LNCaP clone FGC (cell line): Measurements from ENCODE around the gene DDA1.
"Not testable (repeated sequence)": the region's sequence is repeated elsewhere in the genome, so short reads cannot be mapped to it uniquely, and the experiment has no call there.

Experiments
- DNase-seq: peaks from one replicate; pipeline ENCODE4 v3.0.0-alpha.2; 2011; ENCODE audit warnings: low read depth
- H3K4me3 ChIP-seq: 2 replicates; pipeline ENCODE4 v1.5.1; 2011; ENCODE audit warnings: mild to moderate bottlenecking, low read depth, low read length, control low read depth
- TF ChIP-seq, protein P1 (sequence below): IDR thresholded peaks from 2 replicates; pipeline ENCODE4 v1.5.1; 2012; ENCODE audit warnings: mild to moderate bottlenecking; ENCODE audit not compliant: control insufficient read depth, insufficient read depth; ENCODE audit errors: extremely low read depth

The DDA1 gene

DNA sequence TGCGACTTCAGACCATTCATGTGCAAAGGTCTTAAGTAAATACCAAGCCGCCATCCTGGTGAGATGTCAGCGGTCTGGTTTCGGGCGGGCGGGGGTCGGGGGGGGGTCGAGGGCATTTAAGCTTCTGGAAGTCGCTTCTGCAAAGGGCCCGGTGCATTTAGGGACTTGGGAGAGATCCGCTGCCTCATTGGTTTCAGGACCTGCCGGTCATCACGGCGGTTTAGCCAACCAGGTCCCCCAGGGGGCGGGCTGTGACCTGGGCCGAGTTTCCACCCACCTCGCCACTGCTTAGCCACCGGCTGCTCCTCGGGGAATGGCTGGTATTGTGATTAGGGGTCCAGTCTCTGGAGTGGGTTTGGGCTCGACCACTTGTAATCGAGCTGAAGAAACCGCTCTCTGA lies 19.9 kb upstream of the DDA1 start:
- DNase-seq: no peak
- no peak overlapping the region for H3K4me3 ChIP-seq
- TF ChIP-seq, protein P1, sequence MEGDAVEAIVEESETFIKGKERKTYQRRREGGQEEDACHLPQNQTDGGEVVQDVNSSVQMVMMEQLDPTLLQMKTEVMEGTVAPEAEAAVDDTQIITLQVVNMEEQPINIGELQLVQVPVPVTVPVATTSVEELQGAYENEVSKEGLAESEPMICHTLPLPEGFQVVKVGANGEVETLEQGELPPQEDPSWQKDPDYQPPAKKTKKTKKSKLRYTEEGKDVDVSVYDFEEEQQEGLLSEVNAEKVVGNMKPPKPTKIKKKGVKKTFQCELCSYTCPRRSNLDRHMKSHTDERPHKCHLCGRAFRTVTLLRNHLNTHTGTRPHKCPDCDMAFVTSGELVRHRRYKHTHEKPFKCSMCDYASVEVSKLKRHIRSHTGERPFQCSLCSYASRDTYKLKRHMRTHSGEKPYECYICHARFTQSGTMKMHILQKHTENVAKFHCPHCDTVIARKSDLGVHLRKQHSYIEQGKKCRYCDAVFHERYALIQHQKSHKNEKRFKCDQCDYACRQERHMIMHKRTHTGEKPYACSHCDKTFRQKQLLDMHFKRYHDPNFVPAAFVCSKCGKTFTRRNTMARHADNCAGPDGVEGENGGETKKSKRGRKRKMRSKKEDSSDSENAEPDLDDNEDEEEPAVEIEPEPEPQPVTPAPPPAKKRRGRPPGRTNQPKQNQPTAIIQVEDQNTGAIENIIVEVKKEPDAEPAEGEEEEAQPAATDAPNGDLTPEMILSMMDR: no peak

DNA sequence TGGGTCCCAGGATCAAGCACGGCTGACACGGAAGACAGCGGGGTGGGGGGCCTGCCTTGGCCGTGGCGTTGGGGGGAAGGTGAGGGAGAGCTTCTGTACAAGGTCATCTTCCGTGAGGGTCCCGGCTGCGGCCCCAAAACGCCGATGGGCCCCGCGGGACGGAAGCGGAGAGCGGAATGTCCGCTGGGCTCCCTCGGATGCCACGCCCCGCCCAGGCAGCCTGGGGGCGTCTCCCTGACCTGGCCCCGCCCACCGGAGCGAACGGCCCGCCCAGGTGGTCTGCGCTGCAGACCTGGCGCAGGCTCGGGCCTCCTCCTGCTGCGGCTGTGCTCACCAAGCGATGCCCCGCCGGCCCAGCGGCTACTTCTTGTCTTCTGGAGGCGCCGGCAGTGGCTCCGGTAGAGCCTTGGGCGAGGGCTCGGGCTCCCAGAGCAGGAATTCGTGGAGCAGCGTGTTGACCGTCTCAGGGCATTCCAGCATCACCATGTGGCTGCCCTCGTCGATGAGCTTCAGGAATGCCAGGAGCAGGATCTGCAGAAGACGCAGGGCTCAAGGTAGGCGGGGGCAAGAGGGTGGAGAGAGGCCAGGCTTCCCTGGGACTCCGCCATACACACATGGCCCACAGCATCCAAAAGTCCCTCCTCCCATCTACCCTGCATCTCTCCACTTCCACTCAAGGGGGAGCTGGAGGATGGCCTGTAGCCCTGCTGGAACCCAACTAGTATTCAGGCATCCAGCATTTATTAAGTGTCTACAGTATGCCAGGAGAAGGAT lies 16.9 kb upstream of the DDA1 start:
- H3K4me3 ChIP-seq: peak overlapping the region; percentile 44
- TF ChIP-seq, protein P1: peak; percentile 51
- peak; percentile 28 for DNase-seq

DNA sequence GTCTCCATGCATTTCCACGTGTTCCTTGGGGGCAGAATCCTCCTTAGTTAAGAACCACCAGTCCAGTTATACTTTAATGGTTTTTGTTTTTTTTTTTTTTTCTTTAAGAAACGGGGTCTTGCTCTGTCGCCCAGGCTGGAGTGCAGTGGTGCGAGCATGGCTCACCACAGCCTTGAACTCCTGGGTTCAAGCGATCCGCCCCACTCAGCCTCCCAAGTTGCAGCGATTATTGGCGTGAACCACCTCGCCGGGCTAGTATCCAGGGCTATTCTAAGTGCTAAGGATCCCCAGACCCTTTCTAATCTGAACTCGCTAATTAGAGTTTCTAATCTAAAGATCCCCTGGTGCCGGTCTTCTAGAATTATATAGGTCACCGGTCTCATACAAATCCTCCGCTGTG lies 15.8 kb upstream of the DDA1 start:
- no peak for DNase-seq
- H3K4me3 ChIP-seq: no peak overlapping the region
- TF ChIP-seq, protein P1: no peak

DNA sequence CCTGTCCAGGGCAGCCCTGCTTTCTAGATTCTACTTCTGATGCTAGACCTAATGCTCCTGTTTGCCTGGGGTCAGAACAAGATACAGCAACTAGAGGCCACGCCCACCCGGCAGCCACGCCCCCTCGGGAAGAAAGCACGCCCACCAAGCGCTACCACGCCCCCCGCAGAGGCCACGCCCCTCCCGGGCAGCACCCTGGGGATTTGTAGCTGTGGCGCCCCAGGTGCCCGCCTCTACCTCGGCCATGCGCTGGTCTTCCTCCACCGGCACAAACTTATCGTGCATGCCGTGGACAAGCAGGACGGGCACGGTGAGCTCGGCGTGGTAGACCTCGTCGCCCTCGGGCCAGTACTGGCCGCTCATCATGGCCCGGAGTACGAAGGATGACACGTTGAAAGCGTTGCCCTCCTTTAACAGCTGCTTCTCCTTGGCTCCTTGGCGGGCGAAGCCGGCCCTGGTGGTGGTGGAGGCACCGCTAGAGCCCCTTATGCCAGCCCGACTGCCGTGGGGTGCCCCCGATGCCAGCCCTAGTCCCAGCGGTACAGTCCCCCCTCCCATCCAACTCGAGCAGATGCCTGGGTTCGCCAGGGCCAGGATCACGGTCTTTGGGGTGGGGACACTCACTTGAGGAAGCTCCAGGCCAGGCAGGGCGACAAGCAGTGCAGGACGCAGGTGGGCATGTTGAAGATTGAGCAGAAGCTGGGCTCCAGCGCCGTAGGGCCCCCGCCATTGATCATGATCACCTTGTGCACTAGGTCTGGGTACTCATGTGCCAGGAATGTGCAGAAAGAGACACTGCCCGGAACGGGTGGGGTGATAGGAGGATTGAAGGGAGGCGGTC lies 15.1 kb upstream of the DDA1 start:
- DNase-seq: no peak

DNA sequence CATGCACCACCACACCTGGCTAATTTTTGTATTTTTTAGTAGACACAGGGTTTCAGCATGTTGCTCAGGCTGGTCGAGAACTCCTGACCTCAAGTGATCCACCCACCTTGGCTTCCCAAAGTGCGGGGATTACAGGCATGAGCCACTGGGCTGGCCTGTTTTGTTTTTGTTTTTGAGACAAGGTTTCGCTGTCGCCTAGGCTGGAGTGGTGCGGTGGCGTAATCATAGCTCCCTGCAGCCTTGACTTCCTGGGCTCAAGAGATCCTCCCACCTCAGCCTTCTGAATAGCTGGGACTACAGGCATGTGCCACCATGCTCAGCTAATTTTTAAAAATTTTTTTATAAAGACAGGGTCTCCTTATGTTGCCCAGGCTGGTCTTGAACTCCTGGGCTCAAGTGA lies 13.8 kb upstream of the DDA1 start:
- not testable (repeated sequence) for H3K4me3 ChIP-seq, DNase-seq

More for the DNA sequence above, 15.1 kb upstream of the DDA1 start:
- TF ChIP-seq, protein P1: no peak
- H3K4me3 ChIP-seq: no peak overlapping the region

DNA sequence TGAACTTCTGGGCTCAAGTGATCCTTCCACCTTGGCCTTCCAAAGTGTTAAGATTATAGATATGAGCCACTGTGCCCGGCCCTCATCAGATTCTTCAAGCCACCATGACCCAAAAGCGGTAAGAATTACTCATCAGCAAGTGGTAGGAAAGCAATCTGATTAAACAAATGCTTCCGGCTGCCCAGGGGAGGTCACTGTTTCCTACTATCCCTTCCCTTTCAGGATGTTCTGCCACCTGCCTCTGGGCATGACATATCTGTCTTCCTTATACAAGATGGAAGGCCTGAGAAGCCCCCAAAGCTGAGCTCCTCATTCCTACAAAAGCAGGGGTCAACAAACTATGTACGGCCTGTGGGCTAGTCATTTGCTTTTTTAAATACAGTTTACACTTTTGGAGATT lies 13.1 kb upstream of the DDA1 start:
- TF ChIP-seq, protein P1: no peak
- DNase-seq: no peak

DNA sequence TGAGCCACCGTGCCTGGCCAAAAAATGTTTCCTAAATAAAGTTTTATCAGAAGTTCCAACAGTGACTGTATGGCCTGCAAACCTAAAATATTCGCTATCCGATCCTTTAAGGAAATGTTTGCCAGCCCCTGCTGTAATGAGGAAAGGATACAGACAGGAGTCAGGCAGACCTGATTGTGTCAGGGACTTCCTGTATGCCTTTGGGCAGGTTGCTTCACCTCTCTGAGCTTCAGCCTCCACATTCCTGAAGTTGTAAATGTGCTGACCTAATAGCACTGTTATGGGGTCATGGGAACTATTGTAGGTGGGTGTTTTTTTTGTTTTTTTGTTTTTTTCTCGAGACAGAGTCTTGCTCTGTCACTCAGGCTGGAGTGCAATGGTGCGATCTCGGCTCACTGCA lies 12.4 kb upstream of the DDA1 start:
- TF ChIP-seq, protein P1: no peak
- DNase-seq: no peak

More for the DNA sequence above, 13.1 kb upstream of the DDA1 start:
- no peak overlapping the region for H3K4me3 ChIP-seq

More for the DNA sequence above, 12.4 kb upstream of the DDA1 start:
- no peak overlapping the region for H3K4me3 ChIP-seq
